ENCODE data around the gene NBEAL2.
"Not testable (repeated sequence)": the region's sequence is repeated elsewhere in the genome, so short reads cannot be mapped to it uniquely, and the experiment has no call there.

The NBEAL2 gene

GRCh38 chr3:47012342-47013230, 33.1 kb downstream of the NBEAL2 start:
- no peak for DNase-seq (ENCODE audit: low read depth in 2 of 2)

GRCh38 chr3:47013231-47013630, 33.8 kb downstream of the NBEAL2 start:
- no peak for DNase-seq (ENCODE audit: low read depth in 2 of 2)

- no peak for DNase-seq (ENCODE audit: low read depth in 2 of 2)
These were observed 34.6 kb downstream of the NBEAL2 start for GRCh38 chr3:47014036-47014435.

GRCh38 chr3:47015151-47015550, 35.7 kb downstream of the NBEAL2 start:
- no peak for DNase-seq (ENCODE audit: low read depth in 2 of 2)

- no peak for DNase-seq (ENCODE audit: low read depth in 2 of 2)
These were observed 36.8 kb downstream of the NBEAL2 start for GRCh38 chr3:47016086-47016933.

DNA sequence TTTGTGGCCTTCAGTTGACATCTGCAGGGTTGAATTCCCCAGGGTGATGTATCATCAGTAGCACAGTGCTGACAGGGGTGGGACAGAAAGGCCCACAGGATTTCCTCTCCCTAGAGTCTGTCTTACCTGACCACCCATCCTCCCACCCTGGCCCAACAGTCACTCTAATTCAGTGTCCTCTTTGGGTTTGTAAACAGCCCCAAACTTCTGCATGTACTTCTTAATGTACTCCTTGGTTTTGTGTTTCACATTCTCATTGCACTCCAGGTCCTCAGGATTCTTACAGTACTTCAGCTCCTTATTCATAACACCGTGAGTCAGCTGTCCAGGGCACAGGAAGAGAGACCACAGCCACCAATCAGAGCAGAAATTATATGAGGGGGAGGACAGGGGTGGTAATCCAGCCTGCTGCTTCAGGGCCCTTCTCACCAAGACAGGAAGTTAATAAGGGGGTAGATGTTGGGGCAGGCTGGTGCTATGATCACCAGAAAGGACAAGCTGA, 37.5 kb downstream of the NBEAL2 start:
- DNase-seq (ENCODE audit: low read depth in 2 of 2) = no peak

DNA sequence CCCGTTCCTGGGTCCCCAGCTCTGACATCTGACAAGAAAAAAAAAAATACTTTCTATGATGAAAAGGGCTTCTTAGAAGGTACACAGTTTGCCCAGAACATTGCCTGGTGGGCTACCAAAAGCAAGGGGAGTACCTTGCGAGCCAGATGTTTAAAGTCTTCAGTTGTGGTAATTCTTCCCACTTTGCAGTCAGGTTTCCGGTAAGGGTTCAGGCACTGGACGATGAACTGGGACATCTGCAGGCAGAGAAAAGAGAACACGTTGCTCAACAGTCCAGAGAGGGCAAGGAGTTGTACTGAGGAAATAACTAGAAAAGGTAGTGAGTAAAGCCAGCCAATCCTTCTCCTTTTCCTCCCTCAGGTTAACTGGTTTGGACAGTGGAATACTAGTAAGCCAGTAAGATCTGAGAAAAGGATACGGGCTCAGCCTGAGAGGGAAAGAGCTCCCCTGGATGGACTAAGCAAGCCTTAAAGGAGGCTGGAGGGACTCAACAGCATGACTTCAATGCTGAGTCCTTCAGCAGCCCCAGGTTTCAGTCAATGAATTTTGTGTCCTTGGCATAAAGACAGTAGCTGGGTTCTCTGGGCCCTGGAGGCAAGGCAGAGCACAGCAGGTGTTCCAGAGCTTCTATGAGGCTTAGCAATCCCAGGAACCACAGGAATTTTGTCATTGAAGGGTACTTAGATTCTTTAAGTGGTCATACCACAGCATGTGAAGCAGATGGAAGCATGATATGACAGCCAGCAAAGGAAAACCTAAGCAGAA, 38.2 kb downstream of the NBEAL2 start:
- no peak for DNase-seq (ENCODE audit: low read depth in 2 of 2)

GRCh38 chr3:47018269-47018611, 38.8 kb downstream of the NBEAL2 start:
- no peak for DNase-seq (ENCODE audit: low read depth in 2 of 2)

- DNase-seq (ENCODE audit: low read depth in 2 of 2) = peak in 1 of 2 donors; percentile 27
These were observed 39.7 kb downstream of the NBEAL2 start for GRCh38 chr3:47019201-47019600.

DNA sequence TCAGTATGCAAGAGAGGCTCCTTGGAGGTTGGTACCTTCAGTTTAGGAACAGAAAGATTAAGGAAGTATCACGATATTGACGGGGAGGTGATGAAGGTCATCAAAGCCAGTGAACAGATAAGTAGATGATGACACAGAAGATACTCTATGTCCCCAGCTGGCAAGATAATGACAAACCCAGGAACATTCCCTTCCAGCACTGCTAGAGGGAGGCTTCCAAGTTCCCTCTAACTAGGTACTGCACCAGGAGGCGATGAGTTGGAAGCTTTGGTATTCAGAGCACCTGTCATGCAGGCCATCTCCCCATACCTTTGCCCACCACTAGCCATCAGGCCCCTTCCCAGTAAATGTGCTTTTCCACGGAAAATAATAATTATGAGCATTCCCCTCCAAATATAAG, 40.8 kb downstream of the NBEAL2 start:
- DNase-seq (ENCODE audit: low read depth in 2 of 2) = no peak

DNA sequence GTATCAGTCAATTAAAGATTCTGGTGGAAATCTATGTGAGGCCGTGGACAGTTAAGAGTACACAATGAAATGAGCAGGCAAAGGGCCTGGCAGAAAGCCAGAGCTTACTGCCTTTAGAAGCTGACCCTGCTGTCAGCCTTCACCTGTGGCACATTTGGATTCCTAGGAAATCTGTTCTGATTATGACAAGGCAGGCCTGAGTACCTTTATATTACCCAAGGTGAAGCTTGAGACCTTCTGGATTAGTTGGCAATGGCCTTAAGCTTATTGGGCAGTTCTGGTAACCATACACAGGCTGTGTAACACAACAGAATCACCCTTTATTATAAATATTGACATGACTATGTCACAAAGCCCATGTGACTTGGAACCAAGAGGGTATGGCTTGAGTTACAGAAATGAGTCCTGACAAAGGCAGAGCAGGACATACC, 43.2 kb downstream of the NBEAL2 start:
- no peak for DNase-seq (ENCODE audit: low read depth in 2 of 2)

DNA sequence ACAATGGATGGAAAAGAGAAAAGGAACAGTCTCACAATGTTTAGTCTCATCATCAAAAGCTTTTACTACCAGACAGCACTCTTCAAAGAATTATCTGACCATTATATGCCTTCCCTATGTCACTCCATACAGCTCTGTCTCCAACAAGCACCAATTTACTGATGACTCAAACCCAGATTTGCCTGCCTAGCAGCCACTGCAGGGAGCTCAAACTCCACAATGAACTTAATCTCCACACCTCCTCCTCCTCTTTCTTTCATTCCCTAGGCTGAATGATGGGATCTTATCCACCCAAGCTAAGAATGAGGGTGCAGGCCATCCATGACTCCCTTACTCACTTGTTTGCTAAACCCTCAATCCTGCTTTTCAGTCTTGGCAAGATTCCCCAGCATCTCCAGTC, 45.5 kb downstream of the NBEAL2 start:
- DNase-seq (ENCODE audit: low read depth in 2 of 2) = no peak

- not testable (repeated sequence) for DNase-seq (ENCODE audit: low read depth in 2 of 2)
These were observed 47.0 kb downstream of the NBEAL2 start for GRCh38 chr3:47026432-47026831.

GRCh38 chr3:47028146-47028545, 48.7 kb downstream of the NBEAL2 start:
- no peak for DNase-seq (ENCODE audit: low read depth in 2 of 2)

DNA sequence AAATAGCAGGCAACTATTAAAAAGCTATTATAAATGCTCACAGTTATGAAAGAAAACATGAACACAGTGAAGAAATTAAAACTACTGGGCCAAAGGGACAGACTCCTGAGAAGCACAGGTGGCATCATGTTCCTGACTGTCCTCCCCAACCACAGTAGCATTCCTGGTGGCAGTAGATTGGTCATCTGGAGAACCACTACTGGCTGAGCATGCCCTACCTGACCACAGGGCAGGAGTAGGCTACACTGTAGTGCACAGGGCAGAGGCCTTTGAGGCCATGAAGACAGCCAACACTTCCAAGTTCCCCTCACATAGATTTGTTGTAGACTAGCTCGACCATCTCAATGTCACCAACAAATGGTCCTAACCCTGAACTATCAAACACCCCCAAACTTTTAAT, 49.2 kb downstream of the NBEAL2 start:
- DNase-seq (ENCODE audit: low read depth in 2 of 2) = no peak

DNA sequence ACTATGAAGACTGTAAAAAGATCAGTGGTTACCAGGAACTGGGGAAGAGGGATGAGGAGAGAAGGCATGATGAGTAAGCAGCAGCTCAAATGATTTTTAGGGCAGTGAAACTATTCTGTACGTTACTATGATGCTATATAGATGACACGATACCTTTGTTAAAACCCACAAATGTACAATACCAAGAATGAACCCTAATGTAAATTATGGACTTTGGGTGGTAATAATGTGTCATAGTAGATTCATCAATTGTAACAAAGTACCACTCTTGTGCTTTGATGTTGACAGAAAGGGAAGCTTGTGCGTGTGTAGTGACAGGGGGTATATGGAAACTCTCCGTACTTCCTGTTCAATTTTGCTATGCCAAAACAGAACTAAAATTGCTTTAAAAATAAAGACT, 51.6 kb downstream of the NBEAL2 start:
- DNase-seq (ENCODE audit: low read depth in 2 of 2) = not testable (repeated sequence)

DNA sequence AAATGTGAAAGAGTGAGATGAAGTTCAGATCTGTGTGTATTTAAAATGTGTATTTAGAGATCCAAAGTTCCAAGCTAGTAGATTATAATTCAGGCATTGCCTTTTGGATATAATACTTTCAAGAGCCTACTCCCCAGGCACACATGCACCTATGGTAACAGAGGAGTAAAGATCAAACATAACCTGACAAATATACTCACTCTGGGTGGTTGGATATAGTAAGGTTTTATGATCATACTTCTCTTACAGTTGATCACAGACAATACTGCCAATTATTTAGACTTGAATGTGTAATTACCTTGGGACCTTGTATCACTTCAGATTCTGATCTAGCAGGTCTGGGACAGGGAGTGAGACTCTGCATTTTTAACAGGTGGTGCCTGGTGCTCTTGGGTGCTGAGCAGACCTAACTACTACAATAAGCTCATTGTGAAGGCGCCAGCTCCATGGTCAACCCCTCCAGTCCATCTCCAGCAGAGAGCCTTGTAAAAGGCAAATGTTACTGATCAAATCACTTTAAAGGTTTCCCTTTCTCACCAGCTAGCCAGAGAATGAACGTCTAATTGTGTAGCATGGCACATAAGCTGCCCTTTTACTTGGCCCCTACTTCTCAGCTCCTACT, 55.5 kb downstream of the NBEAL2 start:
- DNase-seq (ENCODE audit: low read depth in 2 of 2) = no peak

GRCh38 chr3:47035645-47036044, 56.2 kb downstream of the NBEAL2 start:
- no peak for DNase-seq (ENCODE audit: low read depth in 2 of 2)

DNA sequence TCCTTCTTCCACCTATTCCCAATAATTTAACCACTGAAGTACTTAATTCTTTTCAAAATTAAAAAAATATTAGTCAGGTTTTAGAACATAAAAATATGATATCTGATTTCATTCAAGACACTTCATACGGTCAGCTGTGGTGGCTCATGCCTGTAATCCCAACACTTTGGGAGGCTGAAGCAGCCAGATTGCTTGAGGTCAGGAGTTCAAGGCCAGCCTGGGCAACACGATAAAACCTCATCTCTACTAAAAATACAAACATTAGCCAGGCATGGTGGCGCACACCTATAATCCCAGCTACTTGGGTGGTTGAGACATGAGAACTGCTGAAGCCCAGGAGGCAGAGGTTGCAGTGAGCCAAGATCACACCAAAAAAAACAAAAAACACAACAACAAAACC, 56.7 kb downstream of the NBEAL2 start:
- DNase-seq (ENCODE audit: low read depth in 2 of 2) = no peak

GRCh38 chr3:47037302-47037701, 57.8 kb downstream of the NBEAL2 start:
- not testable (repeated sequence) for DNase-seq (ENCODE audit: low read depth in 2 of 2)

- no peak for DNase-seq (ENCODE audit: low read depth in 2 of 2)
These were observed 61.6 kb downstream of the NBEAL2 start for GRCh38 chr3:47041114-47041513.

Data from stimulated activated CD4-positive, alpha-beta T cell treated with anti-CD3 and anti-CD28 coated beads, Interleukin-4, amount 100 ng/mL, for 48 hours (primary cell).